ENCODE results near the gene ADAMTS17.

DNA sequence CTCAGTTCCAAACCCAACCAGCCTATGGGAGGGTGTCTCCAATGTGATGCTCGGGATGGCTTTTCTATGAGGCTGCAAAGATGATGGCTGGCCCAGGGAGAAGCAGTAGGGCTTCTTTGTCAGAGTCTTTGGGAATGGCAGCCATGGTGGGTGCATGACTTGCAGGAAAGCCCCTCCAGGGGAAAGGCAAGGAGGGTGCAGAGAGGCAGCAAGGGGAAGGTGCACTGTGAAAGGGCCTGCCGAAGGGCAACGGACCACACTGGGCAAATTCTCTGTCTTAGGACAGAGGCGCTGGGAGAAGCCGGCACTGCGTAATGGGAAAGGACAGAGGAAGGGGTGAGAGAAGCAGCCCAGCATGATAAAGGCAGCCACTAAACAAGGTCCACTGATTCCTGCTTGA, 305.8 kb downstream of the ADAMTS17 start:
- TF ChIP-seq, protein P1, sequence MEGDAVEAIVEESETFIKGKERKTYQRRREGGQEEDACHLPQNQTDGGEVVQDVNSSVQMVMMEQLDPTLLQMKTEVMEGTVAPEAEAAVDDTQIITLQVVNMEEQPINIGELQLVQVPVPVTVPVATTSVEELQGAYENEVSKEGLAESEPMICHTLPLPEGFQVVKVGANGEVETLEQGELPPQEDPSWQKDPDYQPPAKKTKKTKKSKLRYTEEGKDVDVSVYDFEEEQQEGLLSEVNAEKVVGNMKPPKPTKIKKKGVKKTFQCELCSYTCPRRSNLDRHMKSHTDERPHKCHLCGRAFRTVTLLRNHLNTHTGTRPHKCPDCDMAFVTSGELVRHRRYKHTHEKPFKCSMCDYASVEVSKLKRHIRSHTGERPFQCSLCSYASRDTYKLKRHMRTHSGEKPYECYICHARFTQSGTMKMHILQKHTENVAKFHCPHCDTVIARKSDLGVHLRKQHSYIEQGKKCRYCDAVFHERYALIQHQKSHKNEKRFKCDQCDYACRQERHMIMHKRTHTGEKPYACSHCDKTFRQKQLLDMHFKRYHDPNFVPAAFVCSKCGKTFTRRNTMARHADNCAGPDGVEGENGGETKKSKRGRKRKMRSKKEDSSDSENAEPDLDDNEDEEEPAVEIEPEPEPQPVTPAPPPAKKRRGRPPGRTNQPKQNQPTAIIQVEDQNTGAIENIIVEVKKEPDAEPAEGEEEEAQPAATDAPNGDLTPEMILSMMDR (IDR thresholded peaks at IDR 0.05; ENCODE audit: low read depth, low read length), result no peak
- TF ChIP-seq EZH2phosphoT487 (IDR thresholded peaks at IDR 0.05; ENCODE audit: low read depth), result no peak

All from OCI-LY3 (cell line).